ENCODE data around the gene PAK2.
"Not testable (repeated sequence)": the region's sequence is repeated elsewhere in the genome, so short reads cannot be mapped to it uniquely, and the experiment has no call there.

The PAK2 gene

GRCh38 chr3:196837819-196838420 lies 98.3 kb downstream of the PAK2 start:
- H3K36me3 ChIP-seq (ENCODE audit: control insufficient read depth in 2 of 2, insufficient read depth in 2 of 2, low read length in 2 of 2): no peaks in the 10 kb centered on the region
- no peaks in the 10 kb centered on the region for H3K9me3 ChIP-seq (ENCODE audit: control insufficient read depth in 2 of 2, low read length in 2 of 2)
- no peak overlapping the region for H3K4me3 ChIP-seq (ENCODE audit: low read length in 2 of 2)
- H3K4me1 ChIP-seq (ENCODE audit: control insufficient read depth in 2 of 2, insufficient read depth in 2 of 2, low read length in 2 of 2): no peaks in the 10 kb centered on the region
- H3K27ac ChIP-seq (ENCODE audit: low read depth in 2 of 2, low read length in 2 of 2): no peak overlapping the region
- no peaks in the 10 kb centered on the region for H3K27me3 ChIP-seq (ENCODE audit: control insufficient read depth in 2 of 2, insufficient read depth in 2 of 2, low read length in 2 of 2)
- no peak overlapping the region for H3K9ac ChIP-seq (ENCODE audit: low read depth in 1 of 2, low read length in 2 of 2)

- H3K9ac ChIP-seq (ENCODE audit: low read depth in 1 of 2, low read length in 2 of 2); H3K27me3 ChIP-seq (ENCODE audit: control insufficient read depth in 2 of 2, insufficient read depth in 2 of 2, low read length in 2 of 2): not testable (repeated sequence)
These were observed 99.7 kb downstream of the PAK2 start for GRCh38 chr3:196839351-196839750.

GRCh38 chr3:196842567-196843434 lies 103.1 kb downstream of the PAK2 start:
- H3K27me3 ChIP-seq (ENCODE audit: control insufficient read depth in 2 of 2, insufficient read depth in 2 of 2, low read length in 2 of 2): no peaks in the 10 kb centered on the region
- H3K9ac ChIP-seq (ENCODE audit: low read depth in 1 of 2, low read length in 2 of 2): no peak overlapping the region
- no peaks in the 10 kb centered on the region for H3K36me3 ChIP-seq (ENCODE audit: control insufficient read depth in 2 of 2, insufficient read depth in 2 of 2, low read length in 2 of 2)
- no peaks in the 10 kb centered on the region for H3K4me1 ChIP-seq (ENCODE audit: control insufficient read depth in 2 of 2, insufficient read depth in 2 of 2, low read length in 2 of 2)
- no peaks in the 10 kb centered on the region for H3K9me3 ChIP-seq (ENCODE audit: control insufficient read depth in 2 of 2, low read length in 2 of 2)
- no peak overlapping the region for H3K27ac ChIP-seq (ENCODE audit: low read depth in 2 of 2, low read length in 2 of 2)
- no peak overlapping the region for H3K4me3 ChIP-seq (ENCODE audit: low read length in 2 of 2)

More at GRCh38 chr3:196839351-196839750, 99.7 kb downstream of the PAK2 start:
- H3K36me3 ChIP-seq (ENCODE audit: control insufficient read depth in 2 of 2, insufficient read depth in 2 of 2, low read length in 2 of 2); H3K4me3 ChIP-seq (ENCODE audit: low read length in 2 of 2); H3K9me3 ChIP-seq (ENCODE audit: control insufficient read depth in 2 of 2, low read length in 2 of 2); H3K27ac ChIP-seq (ENCODE audit: low read depth in 2 of 2, low read length in 2 of 2); H3K4me1 ChIP-seq (ENCODE audit: control insufficient read depth in 2 of 2, insufficient read depth in 2 of 2, low read length in 2 of 2): not testable (repeated sequence)

GRCh38 chr3:196843435-196844110 lies 103.9 kb downstream of the PAK2 start:
- H3K4me3 ChIP-seq (ENCODE audit: low read length in 2 of 2): no peak overlapping the region
- no peak overlapping the region for H3K27ac ChIP-seq (ENCODE audit: low read depth in 2 of 2, low read length in 2 of 2)
- H3K9me3 ChIP-seq (ENCODE audit: control insufficient read depth in 2 of 2, low read length in 2 of 2): no peaks in the 10 kb centered on the region
- H3K36me3 ChIP-seq (ENCODE audit: control insufficient read depth in 2 of 2, insufficient read depth in 2 of 2, low read length in 2 of 2): no peaks in the 10 kb centered on the region
- H3K4me1 ChIP-seq (ENCODE audit: control insufficient read depth in 2 of 2, insufficient read depth in 2 of 2, low read length in 2 of 2): no peaks in the 10 kb centered on the region
- H3K27me3 ChIP-seq (ENCODE audit: control insufficient read depth in 2 of 2, insufficient read depth in 2 of 2, low read length in 2 of 2): no peaks in the 10 kb centered on the region
- H3K9ac ChIP-seq (ENCODE audit: low read depth in 1 of 2, low read length in 2 of 2): no peak overlapping the region

- H3K36me3 ChIP-seq (ENCODE audit: control insufficient read depth in 2 of 2, insufficient read depth in 2 of 2, low read length in 2 of 2); H3K9ac ChIP-seq (ENCODE audit: low read depth in 1 of 2, low read length in 2 of 2); H3K4me1 ChIP-seq (ENCODE audit: control insufficient read depth in 2 of 2, insufficient read depth in 2 of 2, low read length in 2 of 2); H3K27ac ChIP-seq (ENCODE audit: low read depth in 2 of 2, low read length in 2 of 2); H3K4me3 ChIP-seq (ENCODE audit: low read length in 2 of 2); H3K27me3 ChIP-seq (ENCODE audit: control insufficient read depth in 2 of 2, insufficient read depth in 2 of 2, low read length in 2 of 2); H3K9me3 ChIP-seq (ENCODE audit: control insufficient read depth in 2 of 2, low read length in 2 of 2): not testable (repeated sequence)
These were observed 104.9 kb downstream of the PAK2 start for GRCh38 chr3:196844235-196845219.

- not testable (repeated sequence) for H3K4me1 ChIP-seq (ENCODE audit: control insufficient read depth in 2 of 2, insufficient read depth in 2 of 2, low read length in 2 of 2); H3K9me3 ChIP-seq (ENCODE audit: control insufficient read depth in 2 of 2, low read length in 2 of 2); H3K9ac ChIP-seq (ENCODE audit: low read depth in 1 of 2, low read length in 2 of 2); H3K27me3 ChIP-seq (ENCODE audit: control insufficient read depth in 2 of 2, insufficient read depth in 2 of 2, low read length in 2 of 2); H3K27ac ChIP-seq (ENCODE audit: low read depth in 2 of 2, low read length in 2 of 2); H3K36me3 ChIP-seq (ENCODE audit: control insufficient read depth in 2 of 2, insufficient read depth in 2 of 2, low read length in 2 of 2); H3K4me3 ChIP-seq (ENCODE audit: low read length in 2 of 2)
These were observed 108.7 kb downstream of the PAK2 start for GRCh38 chr3:196848375-196848774.

- H3K9me3 ChIP-seq (ENCODE audit: control insufficient read depth in 2 of 2, low read length in 2 of 2): no peaks in the 10 kb centered on the region
- H3K9ac ChIP-seq (ENCODE audit: low read depth in 1 of 2, low read length in 2 of 2): no peak overlapping the region
- no peak overlapping the region for H3K4me3 ChIP-seq (ENCODE audit: low read length in 2 of 2)
- H3K27ac ChIP-seq (ENCODE audit: low read depth in 2 of 2, low read length in 2 of 2): no peak overlapping the region
- no peaks in the 10 kb centered on the region for H3K27me3 ChIP-seq (ENCODE audit: control insufficient read depth in 2 of 2, insufficient read depth in 2 of 2, low read length in 2 of 2)
- no peaks in the 10 kb centered on the region for H3K4me1 ChIP-seq (ENCODE audit: control insufficient read depth in 2 of 2, insufficient read depth in 2 of 2, low read length in 2 of 2)
- no peaks in the 10 kb centered on the region for H3K36me3 ChIP-seq (ENCODE audit: control insufficient read depth in 2 of 2, insufficient read depth in 2 of 2, low read length in 2 of 2)
These were observed 109.6 kb downstream of the PAK2 start for GRCh38 chr3:196849180-196849741.

GRCh38 chr3:196863000-196863399 lies 123.3 kb downstream of the PAK2 start:
- not testable (repeated sequence) for H3K36me3 ChIP-seq (ENCODE audit: control insufficient read depth in 2 of 2, insufficient read depth in 2 of 2, low read length in 2 of 2); H3K4me3 ChIP-seq (ENCODE audit: low read length in 2 of 2); H3K27ac ChIP-seq (ENCODE audit: low read depth in 2 of 2, low read length in 2 of 2); H3K27me3 ChIP-seq (ENCODE audit: control insufficient read depth in 2 of 2, insufficient read depth in 2 of 2, low read length in 2 of 2); H3K9ac ChIP-seq (ENCODE audit: low read depth in 1 of 2, low read length in 2 of 2); H3K9me3 ChIP-seq (ENCODE audit: control insufficient read depth in 2 of 2, low read length in 2 of 2); H3K4me1 ChIP-seq (ENCODE audit: control insufficient read depth in 2 of 2, insufficient read depth in 2 of 2, low read length in 2 of 2)

- no peaks in the 10 kb centered on the region for H3K9me3 ChIP-seq (ENCODE audit: control insufficient read depth in 2 of 2, low read length in 2 of 2)
- peak overlapping the region; percentile 80 to 85 for H3K9ac ChIP-seq (ENCODE audit: low read depth in 1 of 2, low read length in 2 of 2)
- H3K4me3 ChIP-seq (ENCODE audit: low read length in 2 of 2): peak overlapping the region; percentile 89 to 92
- no peaks in the 10 kb centered on the region for H3K36me3 ChIP-seq (ENCODE audit: control insufficient read depth in 2 of 2, insufficient read depth in 2 of 2, low read length in 2 of 2)
- peaks cover 9 to 14% of the 10 kb centered on the region in 2 donors for H3K4me1 ChIP-seq (ENCODE audit: control insufficient read depth in 2 of 2, insufficient read depth in 2 of 2, low read length in 2 of 2)
- peak overlapping the region; percentile 87 to 96 for H3K27ac ChIP-seq (ENCODE audit: low read depth in 2 of 2, low read length in 2 of 2)
- no peaks in the 10 kb centered on the region for H3K27me3 ChIP-seq (ENCODE audit: control insufficient read depth in 2 of 2, insufficient read depth in 2 of 2, low read length in 2 of 2)
These were observed 127.5 kb downstream of the PAK2 start for GRCh38 chr3:196867155-196867506.

Measured in mucosa of rectum (tissue), 2 donors.